ES-I3 (cell line): ENCODE data around the gene IL3.

ENCODE experiments used
- H3K36me3 ChIP-seq: 2 replicates; pipeline ENCODE4 v1.6.1; 2013; ENCODE audit warnings: mild to moderate bottlenecking, low read length, control low read depth, moderate library complexity; ENCODE audit not compliant: insufficient read depth
- H3K4me1 ChIP-seq: 2 replicates; pipeline ENCODE4 v1.6.1; 2013; ENCODE audit warnings: mild to moderate bottlenecking, control low read depth, low read length; ENCODE audit not compliant: insufficient read depth
- H3K9ac ChIP-seq: 2 replicates; pipeline ENCODE4 v1.6.1; 2013; ENCODE audit warnings: low read depth, mild to moderate bottlenecking, low read length, moderate library complexity
- H3K9me3 ChIP-seq: 2 replicates; pipeline ENCODE4 v1.6.1; 2013; ENCODE audit warnings: mild to moderate bottlenecking, low read length, moderate library complexity; ENCODE audit not compliant: control insufficient read depth, insufficient read depth

IL3 gene

DNA sequence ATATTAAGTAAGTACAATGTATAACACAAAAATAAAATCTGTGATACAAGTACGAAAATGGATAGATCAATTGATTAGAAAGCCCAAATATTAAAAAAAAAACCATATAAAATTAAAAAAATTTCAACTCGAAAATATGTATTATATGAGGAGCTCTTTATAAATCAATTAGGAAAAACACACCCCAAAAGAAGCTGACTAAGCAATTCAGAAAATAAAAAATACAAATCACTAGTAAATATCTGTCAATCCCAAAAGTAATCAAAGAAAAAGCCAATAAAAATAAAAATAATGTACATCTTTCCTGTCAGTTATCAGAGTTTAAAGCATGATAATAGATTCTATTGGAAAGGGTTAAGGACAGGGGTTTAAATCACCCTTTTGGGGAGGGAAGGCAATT lies 38.8 kb upstream of the IL3 start:
- H3K9me3 ChIP-seq: no peaks in the 10 kb centered on the region
- no peaks in the 10 kb centered on the region for H3K36me3 ChIP-seq
- H3K9ac ChIP-seq: no peak overlapping the region
- H3K4me1 ChIP-seq: no peaks in the 10 kb centered on the region

DNA sequence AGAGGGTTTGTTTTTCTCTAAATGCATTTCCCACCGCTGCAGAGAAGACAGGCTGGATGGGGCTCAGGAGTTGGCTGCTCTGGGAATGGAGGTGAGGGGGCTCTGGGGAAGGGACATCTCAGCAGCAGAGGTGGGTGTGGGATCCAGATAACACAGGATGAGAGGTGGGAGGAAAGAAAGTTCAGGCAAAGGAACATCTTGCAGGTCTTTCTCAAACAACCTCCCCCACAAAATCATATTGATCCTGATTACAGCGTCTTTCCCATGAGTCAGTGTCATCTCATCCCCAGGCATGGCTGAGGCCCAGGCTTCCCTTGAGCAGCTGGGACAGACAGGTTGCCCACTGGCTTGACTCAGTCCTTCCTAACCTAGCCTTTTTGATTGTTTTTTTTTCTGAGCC lies 37.7 kb upstream of the IL3 start:
- Histone ChIP-seq H3K4me1 (no peaks in the 10 kb centered on the region), H3K36me3 (no peaks in the 10 kb centered on the region), H3K9me3 (no peaks in the 10 kb centered on the region), H3K9ac (no peak overlapping the region)

DNA sequence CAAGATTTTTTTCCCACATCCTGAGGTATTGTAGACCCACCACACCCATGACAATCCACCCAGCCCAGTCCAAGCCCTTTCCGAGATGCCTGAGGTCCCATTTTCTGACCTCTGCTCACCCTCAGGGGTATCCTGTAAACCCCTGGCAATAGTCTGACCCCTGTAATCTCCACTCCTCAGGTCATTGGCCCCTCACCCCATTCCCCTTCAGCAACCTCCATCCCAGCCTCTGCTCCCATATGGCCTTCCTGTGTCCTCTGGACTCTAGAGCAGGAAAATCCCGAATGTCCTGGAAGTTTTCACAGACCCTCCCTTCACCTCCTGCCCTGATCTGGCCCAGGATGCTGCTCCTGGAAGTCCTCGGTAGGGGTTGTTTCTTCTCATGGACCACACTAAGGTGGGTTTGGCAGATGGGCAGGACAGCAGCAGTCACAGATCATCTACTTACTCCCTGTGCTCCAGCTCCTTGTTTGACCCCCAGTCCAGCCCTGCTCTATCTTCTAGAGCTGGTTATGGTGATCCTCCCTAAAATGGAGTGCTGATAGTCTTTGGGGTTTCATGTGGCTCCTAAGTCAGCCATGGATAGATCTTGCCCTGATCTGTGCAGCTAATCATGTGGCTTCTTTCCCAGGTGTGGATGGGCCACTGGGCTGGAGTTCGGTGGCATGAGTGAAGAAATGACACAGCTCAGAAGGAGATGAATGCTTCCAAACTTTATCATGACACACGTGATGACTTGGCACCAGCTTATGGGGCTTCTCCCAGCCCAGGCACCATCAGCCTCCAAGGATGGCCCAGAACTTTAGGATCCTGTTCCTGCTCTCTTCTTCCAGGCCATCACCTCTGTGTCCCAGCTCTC lies 37.0 kb upstream of the IL3 start:
- Histone ChIP-seq H3K9ac (no peak overlapping the region), H3K36me3 (no peaks in the 10 kb centered on the region), H3K4me1 (no peaks in the 10 kb centered on the region), H3K9me3 (no peaks in the 10 kb centered on the region)

DNA sequence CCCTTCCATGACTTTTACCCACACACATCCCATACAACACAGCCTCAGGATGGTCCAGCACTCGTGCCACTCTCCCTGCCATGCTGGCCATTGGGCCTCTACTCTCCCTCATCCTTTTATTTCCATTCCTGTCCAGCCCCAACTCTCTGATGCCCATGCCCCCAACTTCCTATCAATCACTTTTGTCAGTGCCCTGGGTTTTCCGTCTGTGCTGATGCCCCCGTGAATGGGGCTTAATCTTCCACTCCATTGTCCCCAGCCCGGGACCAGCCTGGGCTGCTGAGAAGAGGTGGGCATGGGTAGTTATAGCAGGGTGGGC lies 36.4 kb upstream of the IL3 start:
- H3K36me3 ChIP-seq: no peaks in the 10 kb centered on the region
- H3K4me1 ChIP-seq: no peaks in the 10 kb centered on the region
- H3K9ac ChIP-seq: no peak overlapping the region
- no peaks in the 10 kb centered on the region for H3K9me3 ChIP-seq

DNA sequence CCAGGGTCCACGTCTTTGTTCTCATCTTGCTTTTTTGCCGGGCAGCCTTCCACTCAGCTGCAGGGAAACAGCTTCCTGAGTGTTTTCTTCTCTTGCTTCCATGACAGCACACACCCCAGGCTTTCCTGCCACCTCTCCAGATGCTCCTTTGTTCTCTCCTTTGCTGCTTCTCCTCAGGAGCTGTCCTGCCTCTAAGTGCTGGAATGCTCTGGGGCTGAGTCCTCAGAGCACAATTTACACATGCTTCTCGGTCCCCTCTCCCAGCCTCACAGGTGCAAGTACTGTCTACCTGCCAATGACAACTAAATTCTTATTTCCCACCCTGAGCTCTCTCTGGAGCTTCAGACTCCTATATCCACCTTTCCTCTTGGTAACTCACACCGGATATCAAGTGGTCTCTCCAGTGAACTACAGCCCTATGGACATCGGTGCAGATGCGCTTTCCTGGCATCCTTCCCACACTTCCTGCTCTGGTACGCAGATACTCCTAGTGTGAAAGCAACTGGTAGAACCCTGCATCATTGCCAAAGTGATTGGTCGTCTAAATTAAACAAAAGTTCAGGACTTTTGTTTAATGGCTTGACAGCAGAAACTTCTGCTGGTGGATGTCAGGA lies 35.6 kb upstream of the IL3 start:
- Histone ChIP-seq H3K4me1 (no peaks in the 10 kb centered on the region), H3K36me3 (no peaks in the 10 kb centered on the region), H3K9me3 (no peaks in the 10 kb centered on the region), H3K9ac (no peak overlapping the region)

DNA sequence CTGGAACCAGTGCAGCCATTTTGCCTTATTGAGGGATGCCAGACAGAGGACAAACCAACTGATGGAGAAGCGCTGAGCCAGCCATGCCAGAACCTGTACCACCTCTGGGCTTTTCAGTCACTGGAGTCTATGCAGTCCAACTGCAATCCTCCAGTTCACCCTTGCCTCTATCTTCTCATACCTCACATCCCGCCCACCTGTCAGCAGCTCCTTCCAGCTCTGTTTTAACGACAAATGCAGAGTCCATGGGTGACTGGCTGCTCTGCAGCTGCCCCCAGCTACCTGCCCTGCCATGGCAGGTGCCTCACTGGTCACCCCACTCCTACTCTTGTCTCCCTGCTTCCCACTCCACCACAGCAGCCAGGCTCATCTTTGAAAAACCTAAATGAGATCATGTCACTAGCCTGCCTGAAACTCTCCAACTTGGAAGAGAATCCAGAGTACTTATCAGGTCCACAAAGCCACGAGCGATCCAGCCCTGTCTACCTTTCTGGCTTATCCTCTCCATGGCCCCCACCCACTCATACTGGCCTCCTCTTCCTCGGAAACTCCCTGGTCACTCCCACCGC lies 35.0 kb upstream of the IL3 start:
- H3K9ac ChIP-seq: no peak overlapping the region
- H3K4me1 ChIP-seq: no peaks in the 10 kb centered on the region
- no peaks in the 10 kb centered on the region for H3K36me3 ChIP-seq
- no peaks in the 10 kb centered on the region for H3K9me3 ChIP-seq

DNA sequence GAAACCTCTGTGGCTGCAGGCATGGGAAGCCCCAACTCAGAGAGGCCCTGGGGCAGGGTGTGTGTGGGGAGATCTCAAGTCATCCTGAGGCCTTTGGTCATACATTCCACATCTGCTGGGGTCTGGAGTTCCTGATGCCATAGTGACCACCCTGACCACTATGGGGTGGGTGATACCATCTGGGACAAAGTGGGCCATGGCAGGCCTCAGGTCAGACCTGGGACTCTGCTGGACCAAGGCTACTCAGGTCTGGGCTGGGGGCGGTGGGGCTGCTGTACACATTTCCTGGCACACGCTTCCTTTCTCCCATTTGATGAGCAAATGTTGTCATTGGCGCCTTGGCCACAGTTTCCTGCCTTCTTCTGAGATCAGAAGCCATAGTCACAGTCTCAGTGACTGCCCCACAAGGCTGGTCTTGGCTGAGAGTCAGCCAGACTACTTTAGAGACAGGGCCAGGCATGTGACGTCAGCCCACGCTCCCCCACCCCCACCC lies 33.9 kb upstream of the IL3 start:
- Histone ChIP-seq H3K9ac (no peak overlapping the region), H3K9me3 (no peaks in the 10 kb centered on the region), H3K36me3 (no peaks in the 10 kb centered on the region), H3K4me1 (no peaks in the 10 kb centered on the region)

DNA sequence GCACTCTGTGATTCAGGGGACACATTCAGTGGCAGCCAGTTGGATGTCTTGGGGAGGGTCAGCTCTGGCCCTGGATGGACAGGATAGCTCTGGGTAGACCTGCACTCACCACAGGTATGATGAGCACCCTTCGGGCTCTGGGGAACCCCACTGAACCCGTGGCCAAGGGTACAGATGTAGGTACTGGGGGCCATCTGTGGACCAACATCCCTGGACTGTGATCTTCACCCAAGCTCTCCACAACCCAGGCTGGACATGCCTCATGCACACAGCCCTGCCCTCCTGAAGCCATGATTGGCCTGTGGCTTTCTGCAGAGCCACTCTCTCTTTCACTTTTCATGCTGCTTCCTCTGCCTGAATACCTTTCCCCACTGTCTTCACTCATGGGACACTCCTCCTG lies 33.4 kb upstream of the IL3 start:
- no peaks in the 10 kb centered on the region for H3K36me3 ChIP-seq
- H3K9me3 ChIP-seq: no peaks in the 10 kb centered on the region
- no peak overlapping the region for H3K9ac ChIP-seq
- H3K4me1 ChIP-seq: no peaks in the 10 kb centered on the region

DNA sequence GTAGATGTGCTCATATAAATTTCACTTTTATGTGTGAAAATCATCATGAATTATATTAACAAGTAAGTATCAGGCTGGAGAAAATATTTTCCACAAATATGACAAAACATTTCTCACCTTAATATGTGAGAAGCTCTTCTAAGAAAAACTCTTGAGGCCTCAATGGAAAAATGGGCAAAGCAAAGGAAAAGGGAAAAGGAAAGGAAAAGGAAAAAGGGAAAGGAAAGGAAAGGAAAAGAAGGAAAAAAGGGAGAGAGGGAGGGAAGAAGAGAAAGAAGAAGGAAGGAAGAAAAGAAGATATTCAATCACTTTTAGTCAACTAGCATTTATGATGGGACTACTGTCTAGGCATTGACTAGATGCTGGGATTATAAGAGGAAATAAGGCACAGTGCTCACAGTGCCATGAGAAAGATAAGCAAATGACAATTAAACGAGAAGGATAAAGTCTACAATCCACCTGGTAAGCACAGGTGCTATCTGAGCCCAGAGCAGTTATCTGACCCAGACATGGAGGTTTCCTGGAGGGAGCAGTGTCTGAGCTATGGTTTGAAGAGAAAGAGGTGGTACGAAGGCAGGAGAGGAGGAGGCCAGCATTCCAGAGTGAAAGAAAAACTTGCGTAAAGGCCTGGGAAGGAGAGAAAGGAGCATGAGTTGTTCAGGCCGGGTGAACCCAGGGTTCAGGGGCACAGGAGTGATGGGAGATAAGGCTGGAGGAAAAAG lies 30.7 kb upstream of the IL3 start:
- Histone ChIP-seq H3K9ac (no peak overlapping the region), H3K4me1 (no peaks in the 10 kb centered on the region), H3K9me3 (no peaks in the 10 kb centered on the region), H3K36me3 (no peaks in the 10 kb centered on the region)

DNA sequence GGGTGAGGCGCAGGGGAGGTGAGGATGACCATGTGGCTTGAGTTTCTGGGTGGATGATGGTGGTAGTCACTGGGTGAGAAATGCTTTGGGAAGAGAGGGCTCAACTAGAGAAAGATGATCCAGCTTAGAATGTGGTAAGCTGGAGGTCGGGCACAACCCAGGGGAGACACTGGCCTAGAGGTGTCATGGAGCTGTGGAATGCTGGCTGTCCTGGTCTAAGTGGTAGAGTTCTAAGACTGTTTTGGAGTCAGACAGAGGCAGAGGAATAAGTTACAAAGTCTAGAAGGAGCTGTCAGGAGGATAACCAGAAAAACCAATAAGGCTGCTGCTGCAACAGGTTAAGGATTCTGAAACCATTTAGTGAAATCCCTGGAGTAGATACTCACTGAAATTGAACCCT lies 29.8 kb upstream of the IL3 start:
- no peaks in the 10 kb centered on the region for H3K9me3 ChIP-seq
- no peaks in the 10 kb centered on the region for H3K4me1 ChIP-seq
- H3K9ac ChIP-seq: no peak overlapping the region
- H3K36me3 ChIP-seq: no peaks in the 10 kb centered on the region

DNA sequence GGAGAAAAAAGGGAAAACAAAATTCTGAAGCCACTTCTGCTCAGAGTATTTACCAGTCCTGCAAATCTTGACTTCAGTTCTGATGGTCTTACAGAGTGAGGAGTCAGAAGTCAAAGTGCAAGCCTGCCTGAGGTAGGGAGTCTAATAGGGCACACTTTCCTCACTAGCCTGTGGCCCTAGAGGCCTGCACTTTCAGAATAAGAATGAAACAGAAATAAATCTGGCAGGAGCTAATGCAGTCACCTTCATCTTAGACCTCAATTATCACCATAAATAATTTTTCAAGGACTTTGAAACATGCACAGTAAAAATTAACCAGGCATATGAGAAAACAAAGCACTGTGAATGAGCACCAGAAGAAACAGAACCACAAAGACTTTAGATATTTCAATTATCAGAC lies 28.3 kb upstream of the IL3 start:
- H3K36me3 ChIP-seq: no peaks in the 10 kb centered on the region
- H3K9ac ChIP-seq: no peak overlapping the region
- H3K4me1 ChIP-seq: no peaks in the 10 kb centered on the region
- H3K9me3 ChIP-seq: no peaks in the 10 kb centered on the region

DNA sequence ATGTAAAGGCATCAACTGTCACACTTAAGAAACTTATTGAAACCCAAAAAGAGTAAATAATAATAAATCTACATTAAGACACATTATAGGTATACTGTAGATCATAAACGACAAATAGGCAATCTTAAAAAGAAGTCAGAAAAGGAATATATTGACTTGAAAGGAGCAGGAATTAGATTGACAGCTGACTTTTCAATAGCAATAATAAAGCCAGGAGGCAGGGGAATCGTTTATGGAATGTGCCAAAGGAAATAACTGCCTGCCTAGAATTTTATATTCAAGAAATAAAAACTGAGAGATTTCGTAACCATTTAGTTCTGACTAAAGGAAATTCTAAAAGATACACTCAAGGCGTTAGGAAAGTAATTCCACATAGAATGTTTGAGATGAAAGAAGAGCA lies 27.3 kb upstream of the IL3 start:
- no peaks in the 10 kb centered on the region for H3K4me1 ChIP-seq
- no peaks in the 10 kb centered on the region for H3K36me3 ChIP-seq
- no peaks in the 10 kb centered on the region for H3K9me3 ChIP-seq
- H3K9ac ChIP-seq: no peak overlapping the region

DNA sequence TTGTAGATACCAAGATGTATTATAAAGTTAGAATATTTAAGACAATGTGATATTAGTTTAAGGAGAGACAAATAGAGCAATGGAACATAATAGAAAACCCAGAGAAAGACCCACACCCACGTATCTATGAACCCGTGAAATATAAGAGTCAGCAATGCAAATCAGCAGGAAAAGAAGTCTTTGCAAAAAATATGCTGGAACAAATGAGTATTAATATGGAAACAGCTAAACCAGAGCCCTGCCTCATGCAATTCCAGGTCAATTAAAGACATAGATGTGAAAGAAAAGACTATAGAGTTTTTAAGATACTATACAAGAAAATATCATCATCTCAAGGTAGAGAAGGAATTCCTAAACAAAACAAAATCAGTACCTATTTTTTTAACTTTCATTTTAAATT lies 23.1 kb upstream of the IL3 start:
- Histone ChIP-seq H3K9me3 (no peaks in the 10 kb centered on the region), H3K36me3 (no peaks in the 10 kb centered on the region), H3K9ac (no peak overlapping the region), H3K4me1 (no peaks in the 10 kb centered on the region)

DNA sequence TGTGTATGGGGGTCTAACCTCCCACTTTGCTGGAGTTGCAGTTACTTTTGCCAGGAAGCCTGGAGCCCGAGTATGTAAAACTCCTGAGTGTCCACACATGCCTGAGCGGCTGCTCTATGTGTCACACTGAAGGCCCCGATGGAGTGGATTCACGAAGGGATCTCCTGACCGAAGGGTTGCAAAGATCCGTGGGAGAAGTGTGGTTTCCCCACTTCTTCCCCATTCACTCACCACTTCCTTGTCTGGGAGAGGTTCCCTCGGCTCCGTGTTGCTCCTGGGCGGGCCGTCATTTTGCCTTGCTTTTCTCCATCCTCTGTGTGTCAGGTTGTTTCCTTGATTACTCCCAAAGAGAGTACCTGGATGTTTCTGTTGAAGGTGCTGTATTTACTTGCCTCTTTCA lies 16.2 kb upstream of the IL3 start:
- Histone ChIP-seq H3K9ac (no peak overlapping the region), H3K4me1 (peaks cover 5% of the 10 kb centered on the region; the same call in 1 of the 2 replicates), H3K36me3 (no peaks in the 10 kb centered on the region), H3K9me3 (no peaks in the 10 kb centered on the region)
